GM19193 (cell line): ENCODE results near the gene ALG9.

ENCODE experiments used
- POLR2A ChIP-seq: IDR thresholded peaks from 4 replicates; pipeline ENCODE4 v1.6.1; 2011; ENCODE audit not compliant: insufficient read depth, insufficient read length; ENCODE audit errors: extremely low read depth

Gene ALG9

GRCh38 chr11:111798279-111798678, 73.1 kb downstream of the ALG9 start:
- TF ChIP-seq POLR2A, result no peak

- no peak for TF ChIP-seq POLR2A
These were observed 74.2 kb downstream of the ALG9 start for GRCh38 chr11:111797145-111797581.

- no peak for TF ChIP-seq POLR2A
These were observed 74.7 kb downstream of the ALG9 start for GRCh38 chr11:111796696-111797095.

- TF ChIP-seq POLR2A, result no peak
These were observed 75.9 kb downstream of the ALG9 start for GRCh38 chr11:111795334-111795985.

- TF ChIP-seq POLR2A, result no peak
These were observed 77.5 kb downstream of the ALG9 start for GRCh38 chr11:111793863-111794262.

GRCh38 chr11:111792955-111793500, 78.4 kb downstream of the ALG9 start:
- no peak for TF ChIP-seq POLR2A

- no peak for TF ChIP-seq POLR2A
These were observed 79.1 kb downstream of the ALG9 start for GRCh38 chr11:111792314-111792713.

GRCh38 chr11:111788464-111788863, 82.9 kb downstream of the ALG9 start:
- no peak for TF ChIP-seq POLR2A

- TF ChIP-seq POLR2A, result no peak
These were observed 83.3 kb downstream of the ALG9 start for GRCh38 chr11:111788051-111788450.

GRCh38 chr11:111785886-111786412, 85.4 kb downstream of the ALG9 start:
- no peak for TF ChIP-seq POLR2A

GRCh38 chr11:111785076-111785475, 86.3 kb downstream of the ALG9 start:
- no peak for TF ChIP-seq POLR2A

- no peak for TF ChIP-seq POLR2A
These were observed 89.2 kb downstream of the ALG9 start for GRCh38 chr11:111782109-111782741.

- TF ChIP-seq POLR2A, result no peak
These were observed 92.3 kb downstream of the ALG9 start for GRCh38 chr11:111779118-111779517.

GRCh38 chr11:111778047-111778558, 93.3 kb downstream of the ALG9 start:
- no peak for TF ChIP-seq POLR2A
